T-cell (primary cell): Measurements from ENCODE around the gene PTP4A2. TPM values are rescaled to one million over a fixed set of nuclear protein-coding genes. Genes with fewer than 3 reads are reported as not detected.

Source experiments
- ATAC-seq, 4 experiments: fragments of 200-7000 bp in 3 of 4; fragments of 150-1000 bp in 1 of 4; cut with Tn5 transposase; replicated peaks in 1 of 4; 1 replicate in 3 of 4; 2 replicates in 1 of 4; pipeline ENCODE4 v1.10.0; 2021; ENCODE audit warnings: moderate library complexity in 3 of 4, mild to moderate bottlenecking in 2 of 4, moderate number of reproducible peaks in 1 of 4
- CTCF ChIA-PET, 2 donors: fragments of 300-600 bp; sonication (Branson Sonifier 250); formaldehyde crosslinking; loops; one replicate each; lab custom pipeline; 2022; ENCODE audit warnings: antibody characterized with exemption in 2 of 2; lab: Charles Lee
- POLR2A ChIA-PET, 2 donors: fragments of 300-600 bp; sonication (Branson Sonifier 250); formaldehyde crosslinking; loops; one replicate each; lab custom pipeline; 2022; ENCODE audit warnings: antibody characterized with exemption in 2 of 2; lab: Charles Lee
- DNase-seq, 35 experiments: peaks; one replicate each; pipeline versions ENCODE4 v3.0.0 to v3.0.0-alpha.2; 2013 to 2023
- H3K27ac ChIP-seq: one replicate; pipeline ENCODE4 v1.5.1; 2013; ENCODE audit warnings: low read length
- H3K27me3 ChIP-seq, 2 experiments: replicated peaks in 1 of 2; 1 replicate in 1 of 2; 2 replicates in 1 of 2; pipeline versions ENCODE4 v1.6.1 to v1.7.0; 2013; ENCODE audit warnings: low read length in 1 of 2, mixed read lengths in 1 of 2; ENCODE audit not compliant: control insufficient read depth in 2 of 2, insufficient read depth in 2 of 2; ENCODE audit errors: extremely low read depth in 1 of 2
- H3K36me3 ChIP-seq, 2 donors: 1 replicate in 1 of 2; 2 replicates in 1 of 2; pipeline versions ENCODE4 v1.6.1 to v1.7.0; 2013; ENCODE audit warnings: low read length in 1 of 2; ENCODE audit not compliant: control insufficient read depth in 2 of 2, insufficient read depth in 1 of 2; ENCODE audit errors: extremely low read depth in 1 of 2
- H3K4me1 ChIP-seq, 2 experiments: 1 replicate in 1 of 2; 2 replicates in 1 of 2; pipeline versions ENCODE4 v1.6.1 to v1.7.0; 2013; ENCODE audit warnings: low read length in 2 of 2, mixed read lengths in 1 of 2; ENCODE audit not compliant: insufficient read depth in 2 of 2, control insufficient read depth in 1 of 2; ENCODE audit errors: extremely low read depth in 1 of 2
- H3K4me3 ChIP-seq, 2 donors: 1 replicate in 1 of 2; 2 replicates in 1 of 2; pipeline versions ENCODE4 v1.5.1 to v1.7.0; 2013; ENCODE audit warnings: mild to moderate bottlenecking in 2 of 2, low read length in 1 of 2, moderate library complexity in 1 of 2; ENCODE audit not compliant: control insufficient read depth in 1 of 2; ENCODE audit errors: extremely low read depth in 1 of 2
- H3K9me3 ChIP-seq: 2 replicates; pipeline ENCODE4 v1.7.0; 2013
- H3K27ac Mint-ChIP-seq, 2 donors: one replicate each; pipeline ENCODE4 v1.8.0; 2020 to 2021; ENCODE audit warnings: mild to moderate bottlenecking in 2 of 2, mixed read lengths in 2 of 2
- H3K27me3 Mint-ChIP-seq, 2 donors: one replicate each; pipeline ENCODE4 v1.8.0; 2021 to 2022; ENCODE audit warnings: mixed read lengths in 2 of 2
- H3K36me3 Mint-ChIP-seq: one replicate; pipeline ENCODE4 v1.8.0; 2021; ENCODE audit warnings: mixed read lengths
- H3K4me1 Mint-ChIP-seq, 3 donors: one replicate each; pipeline ENCODE4 v1.8.0; 2020 to 2022; ENCODE audit warnings: mixed read lengths in 3 of 3, mild to moderate bottlenecking in 1 of 3
- H3K4me3 Mint-ChIP-seq, 3 donors: one replicate each; pipeline ENCODE4 v1.8.0; 2020 to 2022; ENCODE audit warnings: mild to moderate bottlenecking in 3 of 3, mixed read lengths in 3 of 3, moderate library complexity in 3 of 3
- H3K9me3 Mint-ChIP-seq, 3 donors: one replicate each; pipeline ENCODE4 v1.8.0; 2020 to 2022; ENCODE audit warnings: mixed read lengths in 3 of 3
- WGBS: methylation state at CpG from one replicate; pipeline ENCODE4 v1.1.5; 2013; ENCODE audit warnings: missing lambda C conversion rate; ENCODE audit not compliant: insufficient coverage; 5-methylcytosine and 5-hydroxymethylcytosine counted together
- total RNA-seq, 35 experiments: library from RNA in 6 of 35; stranded (reverse) in 6 of 35; fragments of 120-200 nt in 1 of 35; gene quantifications; one replicate each; pipeline versions ENCODE4 v1.2.1 to v1.2.4 and lab custom pipeline; 2013 to 2026

Gene PTP4A2
- total RNA-seq, 5 donors from 2014 or later (not counting 1 experiment from before 2014, with no cell fraction given), result 187 to 341 (median 224) TPM

- Histone ChIP-seq H3K27me3 (no peaks in the 10 kb centered on the region), H3K4me3 (no peak overlapping the region), H3K27ac (peak overlapping the region; percentile 25), H3K9me3 (no peaks in the 10 kb centered on the region), H3K4me1 (peaks cover 16 to 19% of the 10 kb centered on the region in 2 experiments), H3K36me3 (peaks cover 0 to 87% of the 10 kb centered on the region in 2 donors)
- Mint-ChIP-seq H3K4me3 (no peak overlapping the region), H3K27me3 (no peaks in the 10 kb centered on the region), H3K4me1 (peaks cover 50 to 56% (median 53%) of the 10 kb centered on the region in 3 donors), H3K27ac (peak overlapping the region; percentile 81 to 83), H3K9me3 (no peaks in the 10 kb centered on the region), H3K36me3 (peaks cover 68% of the 10 kb centered on the region)
- POLR2A ChIA-PET, result no interaction called here
- 0% methylated on average over 1 of the region's 2 CpGs for WGBS
- ATAC-seq, result no peak
- no peak for DNase-seq
- CTCF ChIA-PET, result no interaction called here
Observed at GRCh38 chr1:31910933-31911332, 27.2 kb downstream of the PTP4A2 start.

GRCh38 chr1:31909691-31910090, 28.5 kb downstream of the PTP4A2 start:
- DNase-seq (no peak), ATAC-seq (no peak)
- CTCF ChIA-PET, result no interaction called here
- POLR2A ChIA-PET, result interaction anchor here in 1 of 2 donors (0.6 kb wide), 1 partner anchor 27 kb away, joined by 8 read pairs; no protein-coding TSS in a partner anchor
- H3K9me3 Mint-ChIP-seq, result no peaks in the 10 kb centered on the region
- no peak overlapping the region for H3K4me3 Mint-ChIP-seq
- H3K36me3 ChIP-seq, result peaks cover 0 to 84% of the 10 kb centered on the region in 2 donors
- WGBS, result no CpG with 5 or more reads among the region's 1 CpG
- H3K27ac ChIP-seq, result no peak overlapping the region
- H3K9me3 ChIP-seq, result no peaks in the 10 kb centered on the region
- H3K4me1 Mint-ChIP-seq, result peaks cover 52 to 58% (median 53%) of the 10 kb centered on the region in 3 donors
- no peaks in the 10 kb centered on the region for H3K27me3 ChIP-seq
- peaks cover 69% of the 10 kb centered on the region for H3K36me3 Mint-ChIP-seq
- H3K4me1 ChIP-seq, result peaks cover 11 to 18% of the 10 kb centered on the region in 2 experiments
- peak overlapping the region in 1 of 2 donors; percentile 35 for H3K27ac Mint-ChIP-seq
- no peaks in the 10 kb centered on the region for H3K27me3 Mint-ChIP-seq
- no peak overlapping the region for H3K4me3 ChIP-seq

DNA sequence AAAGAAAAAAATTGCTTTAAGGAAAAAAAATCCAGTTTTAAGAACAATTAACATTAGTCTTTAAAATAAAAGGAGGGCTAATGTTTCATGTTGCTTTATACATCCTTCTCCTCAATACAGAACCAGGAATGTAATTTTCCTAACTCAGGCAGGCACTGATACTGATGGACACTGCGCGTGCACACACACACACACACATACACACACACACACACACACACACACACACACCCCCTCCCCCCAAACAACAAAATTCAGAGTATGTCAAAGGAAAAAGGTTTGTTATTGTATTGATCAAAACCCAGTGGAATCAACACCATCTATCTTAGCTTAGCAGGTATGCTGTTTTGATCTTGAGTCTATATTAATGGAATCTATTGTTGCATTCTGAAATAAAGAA, 31.6 kb downstream of the PTP4A2 start:
- H3K9me3 Mint-ChIP-seq, result no peaks in the 10 kb centered on the region
- WGBS, result no CpG with 5 or more reads among the region's 2 CpGs
- H3K36me3 ChIP-seq, result peaks cover 0 to 60% of the 10 kb centered on the region in 2 donors
- H3K27ac ChIP-seq, result no peak overlapping the region
- H3K4me1 Mint-ChIP-seq, result peaks cover 32 to 41% (median 37%) of the 10 kb centered on the region in 3 donors
- peaks cover 46% of the 10 kb centered on the region for H3K36me3 Mint-ChIP-seq
- no peak overlapping the region for H3K4me3 ChIP-seq
- POLR2A ChIA-PET, result no interaction called here
- ATAC-seq (no peak), DNase-seq (no peak)
- peak overlapping the region; percentile 18 to 20 for H3K27ac Mint-ChIP-seq
- H3K4me3 Mint-ChIP-seq, result no peak overlapping the region
- H3K27me3 Mint-ChIP-seq, result no peaks in the 10 kb centered on the region
- no peaks in the 10 kb centered on the region for H3K27me3 ChIP-seq
- CTCF ChIA-PET, result interaction anchor here in 1 of 2 donors (0.6 kb wide), 1 partner anchor 71 kb away, joined by 6 read pairs; no protein-coding TSS in a partner anchor
- H3K9me3 ChIP-seq, result no peaks in the 10 kb centered on the region
- H3K4me1 ChIP-seq, result peaks cover 5 to 9% of the 10 kb centered on the region in 2 experiments

GRCh38 chr1:31905681-31906080, 32.5 kb downstream of the PTP4A2 start:
- ChIA-PET POLR2A (no interaction called here), CTCF (interaction anchor here in 1 of 2 donors (0.6 kb wide), 1 partner anchor 59 kb away, joined by 3 read pairs; no protein-coding TSS in a partner anchor)
- H3K27me3 Mint-ChIP-seq, result no peaks in the 10 kb centered on the region
- H3K9me3 ChIP-seq, result no peaks in the 10 kb centered on the region
- no CpG with 5 or more reads among the region's 2 CpGs for WGBS
- H3K27me3 ChIP-seq, result no peaks in the 10 kb centered on the region
- peaks cover 25 to 34% (median 29%) of the 10 kb centered on the region in 3 donors for H3K4me1 Mint-ChIP-seq
- peaks cover 0 to 51% of the 10 kb centered on the region in 2 donors for H3K36me3 ChIP-seq
- H3K4me3 Mint-ChIP-seq, result no peak overlapping the region
- peaks cover 0 to 9% of the 10 kb centered on the region in 2 experiments for H3K4me1 ChIP-seq
- H3K36me3 Mint-ChIP-seq, result peaks cover 40% of the 10 kb centered on the region
- no peak overlapping the region for H3K4me3 ChIP-seq
- no peak overlapping the region for H3K27ac ChIP-seq
- H3K9me3 Mint-ChIP-seq, result no peaks in the 10 kb centered on the region
- DNase-seq, result no peak
- peak overlapping the region; percentile 56 to 74 for H3K27ac Mint-ChIP-seq
- no peak for ATAC-seq

- H3K27ac ChIP-seq, result no peak overlapping the region
- H3K4me1 ChIP-seq, result peaks cover 0 to 9% of the 10 kb centered on the region in 2 experiments
- Mint-ChIP-seq H3K9me3 (no peaks in the 10 kb centered on the region), H3K36me3 (peaks cover 40% of the 10 kb centered on the region), H3K4me3 (no peak overlapping the region), H3K4me1 (peaks cover 23 to 28% (median 28%) of the 10 kb centered on the region in 3 donors), H3K27me3 (no peaks in the 10 kb centered on the region), H3K27ac (peak overlapping the region; percentile 56 to 58)
- no peaks in the 10 kb centered on the region for H3K9me3 ChIP-seq
- ChIA-PET POLR2A (no interaction called here), CTCF (no interaction called here)
- H3K36me3 ChIP-seq, result peaks cover 0 to 47% of the 10 kb centered on the region in 2 donors
- WGBS, result no CpG with 5 or more reads among the region's 6 CpGs
- no peak overlapping the region for H3K4me3 ChIP-seq
- H3K27me3 ChIP-seq, result no peaks in the 10 kb centered on the region
- DNase-seq (no peak), ATAC-seq (peak in 2 of 4 experiments; percentile 10 to 18)
Observed at GRCh38 chr1:31905093-31905509, 33.1 kb downstream of the PTP4A2 start.

- Histone ChIP-seq H3K27me3 (no peaks in the 10 kb centered on the region), H3K4me3 (no peak overlapping the region), H3K9me3 (no peaks in the 10 kb centered on the region), H3K36me3 (peaks cover 0 to 41% of the 10 kb centered on the region in 2 donors), H3K27ac (no peak overlapping the region), H3K4me1 (peaks cover 0 to 9% of the 10 kb centered on the region in 2 experiments)
- peaks cover 23 to 28% (median 25%) of the 10 kb centered on the region in 3 donors for H3K4me1 Mint-ChIP-seq
- 98% methylated on average over 7 of the region's 9 CpGs for WGBS
- H3K27me3 Mint-ChIP-seq, result no peaks in the 10 kb centered on the region
- POLR2A ChIA-PET, result interaction anchor here in 1 of 2 donors (0.6 kb wide), 1 partner anchor 724 kb away, joined by 3 read pairs; no protein-coding TSS in a partner anchor
- H3K27ac Mint-ChIP-seq, result peak overlapping the region; percentile 56 to 58
- H3K36me3 Mint-ChIP-seq, result peaks cover 34% of the 10 kb centered on the region
- DNase-seq (no peak), ATAC-seq (peak in 2 of 4 experiments; percentile 18 to 22)
- no peak overlapping the region for H3K4me3 Mint-ChIP-seq
- CTCF ChIA-PET, result no interaction called here
- H3K9me3 Mint-ChIP-seq, result no peaks in the 10 kb centered on the region
Observed at GRCh38 chr1:31904339-31905092, 33.7 kb downstream of the PTP4A2 start.
